Measurements from ENCODE around the gene ACAD11. TPM values are rescaled to one million over a fixed set of nuclear protein-coding genes. Genes with fewer than 3 reads are reported as not detected.

Gene ACAD11
- total RNA-seq, 1 donor from 2014 or later = 10.7 TPM

GRCh38 chr3:132665230-132665745, 5.7 kb upstream of the ACAD11 start:
- Histone ChIP-seq H3K27ac (no peak overlapping the region), H3K4me1 (peaks cover 0 to 12% of the 10 kb centered on the region in 2 donors), H3K36me3 (peaks cover 0 to 9% of the 10 kb centered on the region in 2 donors), H3K4me3 (no peak overlapping the region), H3K27me3 (no peaks in the 10 kb centered on the region), H3K9me3 (no peaks in the 10 kb centered on the region)
- intact Hi-C loops (cut with DNase I) = no loop called here
- TF ChIP-seq, protein P1, sequence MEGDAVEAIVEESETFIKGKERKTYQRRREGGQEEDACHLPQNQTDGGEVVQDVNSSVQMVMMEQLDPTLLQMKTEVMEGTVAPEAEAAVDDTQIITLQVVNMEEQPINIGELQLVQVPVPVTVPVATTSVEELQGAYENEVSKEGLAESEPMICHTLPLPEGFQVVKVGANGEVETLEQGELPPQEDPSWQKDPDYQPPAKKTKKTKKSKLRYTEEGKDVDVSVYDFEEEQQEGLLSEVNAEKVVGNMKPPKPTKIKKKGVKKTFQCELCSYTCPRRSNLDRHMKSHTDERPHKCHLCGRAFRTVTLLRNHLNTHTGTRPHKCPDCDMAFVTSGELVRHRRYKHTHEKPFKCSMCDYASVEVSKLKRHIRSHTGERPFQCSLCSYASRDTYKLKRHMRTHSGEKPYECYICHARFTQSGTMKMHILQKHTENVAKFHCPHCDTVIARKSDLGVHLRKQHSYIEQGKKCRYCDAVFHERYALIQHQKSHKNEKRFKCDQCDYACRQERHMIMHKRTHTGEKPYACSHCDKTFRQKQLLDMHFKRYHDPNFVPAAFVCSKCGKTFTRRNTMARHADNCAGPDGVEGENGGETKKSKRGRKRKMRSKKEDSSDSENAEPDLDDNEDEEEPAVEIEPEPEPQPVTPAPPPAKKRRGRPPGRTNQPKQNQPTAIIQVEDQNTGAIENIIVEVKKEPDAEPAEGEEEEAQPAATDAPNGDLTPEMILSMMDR (IDR thresholded peaks at IDR 0.05) = no peak
- DNase-seq (ENCODE audit: low spot score in 2 of 2) = no peak

- H3K4me1 ChIP-seq = peaks cover 0 to 19% of the 10 kb centered on the region in 2 donors
- intact Hi-C loops (cut with DNase I) = no loop called here
Observed at GRCh38 chr3:132662212-132662611, 2.6 kb upstream of the ACAD11 start.

DNA sequence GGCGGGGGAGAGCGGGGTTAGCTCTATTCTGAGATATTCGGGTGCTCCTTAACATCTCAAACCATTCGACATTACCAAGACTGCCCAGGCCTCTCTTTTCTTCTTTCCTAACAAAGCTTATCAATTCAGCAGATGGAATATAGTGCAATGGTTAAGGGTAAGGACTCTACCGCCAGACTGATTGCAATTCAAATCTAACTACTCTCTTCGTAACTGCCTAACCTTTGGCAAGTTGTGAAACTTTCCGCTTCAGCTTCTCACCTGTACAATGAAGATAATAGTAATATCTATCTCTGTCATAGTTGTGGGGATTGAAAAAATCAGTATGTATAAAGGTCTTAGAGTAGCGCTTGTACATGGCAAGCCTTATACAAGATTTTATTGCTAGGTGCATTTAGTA, 1.5 kb upstream of the ACAD11 start:
- DNase-seq (ENCODE audit: low spot score in 2 of 2) = no peak
- intact Hi-C loops (cut with DNase I) = no loop called here
- Histone ChIP-seq H3K36me3 (no peaks in the 10 kb centered on the region), H3K9me3 (no peaks in the 10 kb centered on the region), H3K4me3 (peak overlapping the region; percentile 80 to 81), H3K4me1 (peaks cover 0 to 19% of the 10 kb centered on the region in 2 donors), H3K27ac (peak overlapping the region; percentile 95 to 98), H3K27me3 (no peaks in the 10 kb centered on the region)
- TF ChIP-seq, protein P1 (IDR thresholded peaks at IDR 0.05) = no peak

More at GRCh38 chr3:132662212-132662611, 2.6 kb upstream of the ACAD11 start:
- H3K27me3 ChIP-seq = no peaks in the 10 kb centered on the region
- H3K36me3 ChIP-seq = peaks cover 0 to 5% of the 10 kb centered on the region in 2 donors
- TF ChIP-seq, protein P1 (IDR thresholded peaks at IDR 0.05) = no peak
- peak overlapping the region; percentile 80 to 81 for H3K4me3 ChIP-seq
- H3K9me3 ChIP-seq = no peaks in the 10 kb centered on the region
- no peak for DNase-seq (ENCODE audit: low spot score in 2 of 2)
- no peak overlapping the region for H3K27ac ChIP-seq

DNA sequence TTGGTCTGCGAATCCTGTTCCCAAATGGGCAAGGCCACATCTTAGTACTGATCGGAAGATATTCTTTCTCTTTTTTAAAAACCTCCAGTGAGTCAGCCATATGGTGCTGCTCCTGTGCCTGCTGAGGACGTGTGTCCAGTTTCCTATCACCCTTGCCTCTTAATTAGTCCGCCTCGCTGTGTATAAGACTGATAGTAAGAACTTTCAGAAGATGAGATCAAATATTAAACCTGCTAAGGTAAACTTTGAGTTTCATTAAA, 1.1 kb upstream of the ACAD11 start:
- Histone ChIP-seq H3K4me3 (peak overlapping the region; percentile 80 to 81), H3K36me3 (no peaks in the 10 kb centered on the region), H3K27ac (peak overlapping the region; percentile 95 to 98), H3K4me1 (peaks cover 0 to 19% of the 10 kb centered on the region in 2 donors), H3K9me3 (no peaks in the 10 kb centered on the region), H3K27me3 (no peaks in the 10 kb centered on the region)
- intact Hi-C loops (cut with DNase I) = no loop called here
- DNase-seq (ENCODE audit: low spot score in 2 of 2) = no peak
- TF ChIP-seq, protein P1 (IDR thresholded peaks at IDR 0.05) = no peak

- peak in 1 of 2 donors; percentile 83 for DNase-seq (ENCODE audit: low spot score in 2 of 2)
- intact Hi-C loops (cut with DNase I) = no loop called here
- peaks cover 0 to 19% of the 10 kb centered on the region in 2 donors for H3K4me1 ChIP-seq
Observed at GRCh38 chr3:132660052-132660810, 622 bp upstream of the ACAD11 start, which contains the start of gene UBA5. Gene UBA5, plus strand, starts transcription at chr3:132660329. Its CDS starts 209 bp downstream, at chr3:132660538.

More at GRCh38 chr3:132660052-132660810, 622 bp upstream of the ACAD11 start, which contains the start of gene UBA5:
- TF ChIP-seq, protein P1 (IDR thresholded peaks at IDR 0.05) = no peak
- H3K27ac ChIP-seq = peak within 1 kb of the TSS; percentile 95 to 98
- no peaks in the 10 kb centered on the region for H3K27me3 ChIP-seq
- H3K4me3 ChIP-seq = peak within 1 kb of the TSS; percentile 80 to 81
- no peaks in the 10 kb centered on the region for H3K9me3 ChIP-seq
- no peaks in the 10 kb centered on the region for H3K36me3 ChIP-seq

Measured in ascending aorta (tissue), 2 donors.